Fibroblast of pulmonary artery (primary cell): ENCODE data around the gene NGFR.

ENCODE experiments used
- DNase-seq: peaks from one replicate; pipeline ENCODE4 v3.0.0-alpha.2; 2010; ENCODE audit warnings: low read depth
- H3K4me3 ChIP-seq: replicated peaks from 2 replicates; pipeline ENCODE4 v1.5.1; 2011; ENCODE audit warnings: low read depth, mild to moderate bottlenecking, control low read depth, low read length, moderate library complexity
- TF ChIP-seq, protein P1 (sequence below): IDR thresholded peaks from 2 replicates; pipeline ENCODE4 v1.5.1; 2011; ENCODE audit warnings: mild to moderate bottlenecking, control low read depth, low read length, inconsistent platforms; ENCODE audit errors: missing control alignments

NGFR gene

DNA sequence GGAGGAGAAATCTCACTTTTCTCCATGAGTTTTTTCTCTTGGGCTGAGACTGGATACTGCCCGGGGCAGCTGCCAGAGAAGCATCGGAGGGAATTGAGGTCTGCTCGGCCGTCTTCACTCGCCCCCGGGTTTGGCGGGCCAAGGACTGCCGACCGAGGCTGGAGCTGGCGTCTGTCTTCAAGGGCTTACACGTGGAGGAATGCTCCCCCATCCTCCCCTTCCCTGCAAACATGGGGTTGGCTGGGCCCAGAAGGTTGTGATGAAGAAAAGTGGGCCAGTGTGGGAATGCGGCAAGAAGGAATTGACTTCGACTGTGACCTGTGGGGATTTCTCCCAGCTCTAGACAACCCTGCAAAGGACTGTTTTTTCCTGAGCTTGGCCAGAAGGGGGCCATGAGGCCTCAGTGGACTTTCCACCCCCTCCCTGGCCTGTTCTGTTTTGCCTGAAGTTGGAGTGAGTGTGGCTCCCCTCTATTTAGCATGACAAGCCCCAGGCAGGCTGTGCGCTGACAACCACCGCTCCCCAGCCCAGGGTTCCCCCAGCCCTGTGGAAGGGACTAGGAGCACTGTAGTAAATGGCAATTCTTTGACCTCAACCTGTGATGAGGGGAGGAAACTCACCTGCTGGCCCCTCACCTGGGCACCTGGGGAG, 19.1 kb downstream of the NGFR start:
- H3K4me3 ChIP-seq = no peak overlapping the region
- peak; percentile 39 for DNase-seq
- TF ChIP-seq, protein P1, sequence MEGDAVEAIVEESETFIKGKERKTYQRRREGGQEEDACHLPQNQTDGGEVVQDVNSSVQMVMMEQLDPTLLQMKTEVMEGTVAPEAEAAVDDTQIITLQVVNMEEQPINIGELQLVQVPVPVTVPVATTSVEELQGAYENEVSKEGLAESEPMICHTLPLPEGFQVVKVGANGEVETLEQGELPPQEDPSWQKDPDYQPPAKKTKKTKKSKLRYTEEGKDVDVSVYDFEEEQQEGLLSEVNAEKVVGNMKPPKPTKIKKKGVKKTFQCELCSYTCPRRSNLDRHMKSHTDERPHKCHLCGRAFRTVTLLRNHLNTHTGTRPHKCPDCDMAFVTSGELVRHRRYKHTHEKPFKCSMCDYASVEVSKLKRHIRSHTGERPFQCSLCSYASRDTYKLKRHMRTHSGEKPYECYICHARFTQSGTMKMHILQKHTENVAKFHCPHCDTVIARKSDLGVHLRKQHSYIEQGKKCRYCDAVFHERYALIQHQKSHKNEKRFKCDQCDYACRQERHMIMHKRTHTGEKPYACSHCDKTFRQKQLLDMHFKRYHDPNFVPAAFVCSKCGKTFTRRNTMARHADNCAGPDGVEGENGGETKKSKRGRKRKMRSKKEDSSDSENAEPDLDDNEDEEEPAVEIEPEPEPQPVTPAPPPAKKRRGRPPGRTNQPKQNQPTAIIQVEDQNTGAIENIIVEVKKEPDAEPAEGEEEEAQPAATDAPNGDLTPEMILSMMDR = peak; percentile 39

DNA sequence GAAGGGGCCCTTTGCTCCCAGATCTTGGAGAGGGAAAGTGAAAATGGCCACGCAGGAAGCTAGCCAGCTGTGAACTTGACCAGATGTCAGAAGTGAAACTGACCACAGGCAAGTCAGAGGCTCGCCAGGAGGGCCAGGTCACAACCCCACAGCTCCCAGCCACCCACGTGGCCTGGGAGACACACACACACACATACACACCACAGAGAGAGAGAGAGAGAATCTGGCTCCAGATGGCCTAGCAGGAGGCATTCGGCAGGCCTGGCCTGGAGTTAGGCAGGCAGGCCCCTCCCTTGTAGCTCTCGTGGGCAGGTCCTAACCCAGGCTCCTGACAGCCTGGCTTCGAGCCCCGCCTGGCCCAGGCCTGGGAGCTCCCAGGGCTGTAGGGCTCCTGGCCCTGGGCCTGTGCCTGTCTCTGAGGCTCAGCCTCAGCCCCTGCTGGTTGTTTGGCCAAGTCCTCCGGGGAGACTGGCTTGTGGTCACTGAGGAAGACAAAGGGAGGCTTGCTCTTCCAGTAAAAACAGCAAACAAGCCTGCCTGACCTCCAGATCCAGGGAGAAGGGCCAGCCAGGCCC, 20.2 kb downstream of the NGFR start:
- peak; percentile 96 for DNase-seq
- no peak overlapping the region for H3K4me3 ChIP-seq
- TF ChIP-seq, protein P1 = peak; percentile 41

DNA sequence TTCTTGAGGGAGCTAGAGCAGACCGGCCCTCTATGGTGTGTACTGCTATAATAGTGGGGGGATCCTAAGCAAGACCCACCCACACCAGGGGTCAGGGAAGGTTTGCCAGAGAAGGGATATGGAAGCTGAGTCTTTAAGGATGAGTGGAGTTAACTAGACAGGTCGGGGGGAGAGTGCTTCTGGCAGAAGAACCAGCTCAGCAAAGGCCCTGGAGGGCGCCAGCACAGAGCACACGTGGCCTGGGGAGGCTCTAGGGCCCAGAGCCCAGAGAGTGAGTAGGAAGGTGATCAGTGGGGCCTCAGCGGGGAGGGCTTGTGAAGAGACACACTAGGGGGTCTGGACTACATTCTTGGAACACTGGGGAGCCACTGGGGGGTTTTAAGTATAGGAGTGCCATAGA, 21.1 kb downstream of the NGFR start:
- TF ChIP-seq, protein P1 = no peak
- no peak overlapping the region for H3K4me3 ChIP-seq
- DNase-seq = no peak

DNA sequence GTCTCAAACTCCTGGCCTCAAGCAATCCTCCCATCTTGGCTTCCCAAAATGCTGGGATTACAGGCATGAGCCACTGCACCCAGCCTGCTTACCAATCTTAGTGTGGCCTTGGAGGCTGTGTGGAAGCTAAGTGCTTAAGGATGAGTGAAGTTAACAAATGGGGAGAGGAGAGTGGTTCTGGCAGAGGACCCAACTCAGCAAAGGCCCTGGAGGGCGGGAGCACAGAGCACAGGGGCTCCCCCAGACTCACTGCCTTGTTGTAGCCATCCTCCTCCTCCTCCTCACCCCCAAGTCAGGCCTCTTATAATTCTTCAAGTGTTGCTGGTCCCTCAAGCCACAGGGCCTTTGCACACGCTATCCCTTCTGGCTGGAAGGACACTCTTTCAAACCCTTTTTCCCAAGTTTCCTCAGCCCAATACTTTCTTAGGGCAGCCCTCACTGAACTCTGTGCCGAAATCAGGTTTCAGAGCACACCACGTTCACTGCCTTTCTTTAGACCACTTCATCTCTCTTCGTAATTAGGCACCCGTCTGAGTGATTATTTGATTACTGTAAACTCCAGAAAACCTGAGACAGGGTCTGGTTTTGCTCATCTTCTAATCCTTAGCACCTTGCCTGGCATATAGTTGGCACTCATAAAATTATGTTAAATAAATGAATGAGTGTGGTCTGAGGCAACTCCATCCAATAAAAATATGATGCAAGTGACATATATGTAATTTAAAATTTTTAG, 23.4 kb downstream of the NGFR start:
- no peak overlapping the region for H3K4me3 ChIP-seq
- TF ChIP-seq, protein P1 = no peak
- no peak for DNase-seq

DNA sequence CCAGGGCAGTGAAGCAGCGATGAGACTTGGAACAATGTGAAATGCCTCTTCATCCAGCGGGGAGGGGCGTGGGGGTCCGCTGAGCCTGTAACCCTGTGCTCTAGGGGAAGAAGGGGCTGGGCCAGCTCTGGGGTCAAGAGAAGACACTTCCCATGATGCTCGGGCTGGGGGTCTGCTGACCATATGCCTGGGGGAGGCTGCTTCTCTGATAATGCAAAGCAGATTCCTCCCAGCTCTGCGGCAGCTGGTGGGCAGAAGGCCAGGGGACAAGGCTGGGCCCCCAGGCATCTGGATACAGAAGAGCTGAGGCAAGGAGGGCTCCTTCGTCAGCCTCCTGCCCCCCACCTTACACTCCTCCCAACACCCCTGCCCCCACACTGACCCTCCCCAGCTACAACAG, 24.7 kb downstream of the NGFR start:
- no peak for DNase-seq
- TF ChIP-seq, protein P1 = no peak
- no peak overlapping the region for H3K4me3 ChIP-seq

DNA sequence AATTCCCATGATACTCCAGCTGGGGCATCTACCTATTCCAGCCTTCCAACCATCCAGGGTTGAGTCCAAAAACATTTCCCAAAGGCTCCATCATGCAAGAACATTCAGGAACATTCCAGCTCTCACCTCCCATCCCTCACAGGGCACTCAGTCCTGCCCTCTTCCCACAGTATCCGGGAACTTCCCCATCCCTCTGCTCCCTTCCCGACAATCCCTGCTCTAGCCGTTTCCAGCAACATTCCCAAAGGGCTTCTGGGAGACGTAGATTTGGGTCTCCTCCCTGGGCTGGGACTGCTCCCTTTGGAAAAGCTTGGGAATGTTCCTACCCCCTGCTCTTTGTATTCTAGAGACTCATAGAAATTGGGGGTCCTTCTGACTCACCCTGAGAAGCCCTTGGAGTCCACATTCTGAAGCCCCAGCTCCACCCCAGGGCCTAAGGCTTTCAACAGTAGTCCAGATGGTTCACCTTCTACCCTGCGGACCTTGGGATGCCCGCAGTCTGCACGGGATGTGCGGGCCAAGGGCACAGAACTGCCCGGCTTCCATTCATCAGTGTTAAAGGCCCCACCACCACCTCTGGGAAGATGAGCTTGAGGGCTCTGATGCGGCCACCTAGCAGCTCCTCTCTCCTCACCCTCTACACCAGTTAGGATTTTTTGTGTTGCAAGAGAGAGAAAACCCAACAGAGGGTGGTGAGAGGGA, 25.4 kb downstream of the NGFR start:
- TF ChIP-seq, protein P1 = no peak
- no peak overlapping the region for H3K4me3 ChIP-seq
- no peak for DNase-seq
